HepG2 (cell line): ENCODE results near the gene PTPRCAP. TPM values are rescaled to one million over a fixed set of nuclear protein-coding genes. Genes with fewer than 3 reads are reported as not detected.
"Not testable (repeated sequence)": the region's sequence is repeated elsewhere in the genome, so short reads cannot be mapped to it uniquely, and the experiment has no call there.

Source experiments
- ATAC-seq: fragments of 200-7000 bp; cut with Tn5 transposase; 3 replicates; pipeline ENCODE4 v1.9.1; 2020; ENCODE audit warnings: mild to moderate bottlenecking, moderate library complexity
- BruUV-seq: library from RNA; stranded (reverse); fragments of 400-500 nt; replicated peaks from 2 replicates; lab custom pipeline; 2021; lab: Mats Ljungman, UMichigan
- CTCF ChIA-PET: fragments of 300-600 bp; formaldehyde crosslinking; extraction: SDS; loops from one replicate; lab custom pipeline; 2021; ENCODE audit warnings: low total read pairs, inconsistent platforms, low intra/inter-chr PET ratio; lab: Yijun Ruan, JAX
- POLR2A ChIA-PET: fragments of 350-600 bp; sonication (Branson Sonifier 250); formaldehyde crosslinking; loops from one replicate; lab custom pipeline; 2020; ENCODE audit warnings: antibody characterized with exemption, inconsistent platforms; lab: Yijun Ruan, JAX
- DNase-seq: peaks from one replicate; pipeline ENCODE4 v3.0.0-alpha.2; 2015; ENCODE audit warnings: low spot score
- FAIRE-seq: peaks from 3 replicates; lab custom pipeline; 2011; peaks lifted over from hg19 to GRCh38; lab: Jason Lieb, UNC
- H2AFZ ChIP-seq: one replicate; pipeline ENCODE4 v1.6.1; 2011; ENCODE audit warnings: low read length, inconsistent platforms
- H3K27ac ChIP-seq: fragments of 300-600 bp; 3 replicates; pipeline ENCODE4 v1.8.0; 2011; ENCODE audit warnings: mixed run types, mild to moderate bottlenecking, mixed read lengths, low read length, inconsistent platforms; ENCODE audit not compliant: insufficient read depth; ENCODE audit errors: extremely low read length
- H3K27me3 ChIP-seq, 2 experiments: fragments of 200-600 bp in 1 of 2; 2 replicates in 1 of 2; 3 replicates in 1 of 2; pipeline versions ENCODE4 v1.6.0 to v1.8.0; 2011; ENCODE audit warnings: low read length in 2 of 2, mild to moderate bottlenecking in 2 of 2, moderate library complexity in 2 of 2, inconsistent platforms in 1 of 2; ENCODE audit not compliant: insufficient read depth in 2 of 2, control insufficient read depth in 1 of 2
- H3K36me3 ChIP-seq, 2 experiments: fragments of 200-600 bp in 1 of 2; replicated peaks in 1 of 2; 2 replicates in 1 of 2; 3 replicates in 1 of 2; pipeline versions ENCODE4 v1.5.1 to v1.8.0; 2011; ENCODE audit warnings: low read length in 2 of 2, inconsistent platforms in 1 of 2; ENCODE audit not compliant: insufficient read depth in 2 of 2, control insufficient read depth in 1 of 2
- H3K4me1 ChIP-seq: 2 replicates; pipeline ENCODE4 v1.5.1; 2012; ENCODE audit warnings: low read length, inconsistent platforms; ENCODE audit not compliant: insufficient read depth
- H3K4me2 ChIP-seq: 2 replicates; pipeline ENCODE4 v1.6.0; 2011; ENCODE audit warnings: low read depth, low read length, inconsistent platforms
- H3K4me3 ChIP-seq, 3 experiments: fragments of 200-600 bp in 1 of 3; sonication (generic), shearing (Covaris generic) in 1 of 3; replicated peaks in 1 of 3; 2 replicates each; pipeline ENCODE4 v1.5.1; 2011 to 2016; ENCODE audit warnings: low read length in 3 of 3, inconsistent platforms in 2 of 3, low read depth in 2 of 3, mild to moderate bottlenecking in 2 of 3, control low read depth in 1 of 3, mixed read lengths in 1 of 3; ENCODE audit not compliant: insufficient read depth in 1 of 3
- H3K79me2 ChIP-seq: one replicate; pipeline ENCODE4 v1.6.1; 2011; ENCODE audit warnings: low read length, inconsistent platforms; ENCODE audit not compliant: insufficient read depth
- H3K9ac ChIP-seq: 2 replicates; pipeline ENCODE4 v1.6.0; 2011; ENCODE audit warnings: mild to moderate bottlenecking, low read depth, low read length, inconsistent platforms; ENCODE audit not compliant: insufficient read depth
- H3K9me3 ChIP-seq: 2 replicates; pipeline ENCODE4 v1.5.1; 2012; ENCODE audit warnings: mild to moderate bottlenecking, low read length
- H4K20me1 ChIP-seq: 2 replicates; pipeline ENCODE4 v1.6.0; 2011; ENCODE audit warnings: inconsistent platforms, mild to moderate bottlenecking, low read length, moderate library complexity; ENCODE audit not compliant: insufficient read depth
- FOXC1 ChIP-seq: sonication (generic); formaldehyde crosslinking; IDR thresholded peaks from 2 replicates; pipeline ENCODE4 v1.8.0; 2022; ENCODE audit warnings: mild to moderate bottlenecking, missing genetic modification reagents, borderline replicate concordance
- NR2F6 ChIP-seq, 2 experiments: IDR thresholded peaks; 2 replicates each; pipeline ENCODE4 v1.6.1; 2016; ENCODE audit warnings: antibody characterized with exemption in 1 of 2, mild to moderate bottlenecking in 1 of 2
- PITX1 ChIP-seq: sonication (generic); formaldehyde crosslinking; IDR thresholded peaks from 2 replicates; pipeline ENCODE4 v1.5.1; 2020; ENCODE audit warnings: mild to moderate bottlenecking, missing genetic modification reagents
- RARA ChIP-seq: IDR thresholded peaks from 2 replicates; pipeline ENCODE4 v1.6.1; 2016; ENCODE audit warnings: missing genetic modification reagents, missing compliant biosample characterization
- RXRA ChIP-seq: sonication (generic); formaldehyde crosslinking; IDR thresholded peaks from 2 replicates; pipeline ENCODE4 v1.5.1; 2020; ENCODE audit warnings: missing genetic modification reagents
- ZBTB33 ChIP-seq: sonication (generic); formaldehyde crosslinking; IDR thresholded peaks from 2 replicates; pipeline ENCODE4 v1.4.0; 2020; ENCODE audit warnings: missing genetic modification reagents
- ZNF770 ChIP-seq: sonication (generic); formaldehyde crosslinking; IDR thresholded peaks from 2 replicates; pipeline ENCODE4 v1.5.0; 2020; ENCODE audit warnings: mild to moderate bottlenecking, missing genetic modification reagents
- WGBS: methylation state at CpG from one replicate; pipeline ENCODE4 v1.1.6; 2017; ENCODE audit warnings: low lambda C conversion rate; 5-methylcytosine and 5-hydroxymethylcytosine counted together
- in situ Hi-C: cut with HindIII; loops from 2 replicates; pipeline ENCODE4 v1.10.0; 2017; ENCODE audit warnings: low pct_unique_long_range_greater_than_20kb; ENCODE audit not compliant: extremely low pct_ligation_motif_present
- intact Hi-C: fragments of 100-400 bp; cut with micrococcal nuclease; formaldehyde crosslinking; loops from one replicate; pipeline ENCODE4 v1.10.0; 2022; ENCODE audit not compliant: unreplicated experiment
- polyA plus RNA-seq, 8 experiments: library from polyadenylated mRNA; depleted of rRNA in 3 of 8; stranded (reverse) in 7 of 8; unstranded in 1 of 8; fragments of >200 nt; fragmentation: Illumina TruSeq in 4 of 8; extraction: Trizol in 4 of 8; gene quantifications; 2 replicates each; pipeline versions ENCODE4 v1.2.1 to v1.2.3, GENCODE V29; 2011 to 2016; ENCODE audit warnings: low read depth in 4 of 8, missing spikeins in 1 of 8, mixed read lengths in 1 of 8; ENCODE audit not compliant: insufficient read depth in 1 of 8
- total RNA-seq, 5 experiments: library from RNA; depleted of rRNA; stranded (reverse); fragments of >200 nt; fragmentation: Illumina TruSeq; extraction: Trizol; gene quantifications; 2 replicates each; pipeline ENCODE4 v1.2.3, GENCODE V29; 2016; ENCODE audit warnings: low read depth in 1 of 5
- TF ChIP-seq, protein P1 (sequence below): IDR thresholded peaks from 2 replicates; pipeline ENCODE4 v1.6.1; 2016; ENCODE audit warnings: low read depth, borderline replicate concordance

PTPRCAP gene
- total and polyA plus RNA-seq, 2 of the 13 experiments (the other 11 are each of a cell fraction or from before 2014, with no cell fraction given): 0.60 to 0.70 TPM

GRCh38 chr11:67403085-67403484 lies 34.4 kb downstream of the PTPRCAP start:
- ATAC-seq, BruUV-seq, DNase-seq, FAIRE-seq, H4K20me1 ChIP-seq, H3K27me3 ChIP-seq, intact Hi-C loops, CTCF ChIA-PET, H3K27ac ChIP-seq, H3K9me3 ChIP-seq, H3K9ac ChIP-seq, H2AFZ ChIP-seq: not testable (repeated sequence)
- in situ Hi-C loops: loop anchor here (5.0 kb wide), 2 partner anchors 64 to 104 kb away; partner anchors contain the start of genes CDK2AP2, PITPNM1 and TMEM134
- peak overlapping the region in 1 of 3 experiments; percentile 57; a peak in 2 of 6 replicates for H3K4me3 ChIP-seq
- 93% methylated on average over 5 of the region's 9 CpGs for WGBS
- H3K4me2 ChIP-seq: peak overlapping the region; percentile 69
- POLR2A ChIA-PET: interaction anchor here (1.1 to 6.2 kb wide), 6 partner anchors 11 to 80 kb away, joined by 4 to 81 read pairs (median 29); partner anchors contain the start of genes AIP, POLD4 and RAD9A
- peaks cover 7 to 12% of the 10 kb centered on the region in 2 experiments; a peak in 3 of 5 replicates for H3K36me3 ChIP-seq
- TF ChIP-seq ZNF770 (peak; percentile 73; the same call in 1 of the 2 replicates), FOXC1 (CRISPR knock-in tag) (peak; percentile 63; the same call in 1 of the 2 replicates)
- peaks cover 14% of the 10 kb centered on the region for H3K79me2 ChIP-seq
- H3K4me1 ChIP-seq: peaks cover 58% of the 10 kb centered on the region

DNA sequence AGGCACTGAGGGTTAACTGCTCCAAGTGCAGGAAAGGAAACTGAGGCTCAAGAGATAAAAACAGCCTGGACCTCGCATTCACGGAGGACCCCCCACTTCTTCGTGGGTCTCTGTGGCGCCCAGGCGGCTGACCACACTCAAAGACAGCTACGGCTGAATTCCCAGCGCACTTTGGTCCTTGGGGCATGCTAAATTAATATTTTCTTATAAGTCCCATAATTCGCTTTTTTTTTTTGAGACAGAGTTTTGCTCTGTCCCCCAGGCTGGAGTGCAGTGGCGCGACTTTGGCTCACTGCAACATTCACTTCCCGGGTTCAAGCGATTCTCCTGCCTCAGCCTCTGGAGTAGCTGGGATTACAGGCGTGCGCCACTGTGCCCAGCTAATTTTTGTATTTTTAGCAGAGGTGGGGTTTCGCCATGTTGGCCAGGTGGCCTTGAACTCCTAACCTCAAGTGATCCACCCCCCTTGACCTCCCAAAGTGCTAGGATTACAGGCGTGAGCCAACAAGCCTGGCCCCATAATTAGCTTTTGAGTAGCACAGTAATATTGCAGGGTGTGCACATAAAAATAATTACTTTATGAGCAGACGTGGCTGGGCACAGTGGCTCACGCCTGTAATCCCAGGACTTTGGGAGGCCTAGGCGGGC lies 35.2 kb downstream of the PTPRCAP start:
- Histone ChIP-seq H3K4me1 (peaks cover 58% of the 10 kb centered on the region), H3K9ac (peak overlapping the region; percentile 60; the same call in 1 of the 2 replicates), H3K4me2 (peak overlapping the region; percentile 71), H3K36me3 (peaks cover 13 to 19% of the 10 kb centered on the region in 2 experiments; a peak in 3 of 5 replicates), H3K79me2 (peaks cover 14% of the 10 kb centered on the region), H3K4me3 (peak overlapping the region; percentile 42 to 54 (median 51)), H3K27ac (peak overlapping the region; percentile 79)
- H2AFZ ChIP-seq, DNase-seq, H3K9me3 ChIP-seq, FAIRE-seq, intact Hi-C loops, H4K20me1 ChIP-seq, H3K27me3 ChIP-seq, ATAC-seq: not testable (repeated sequence)
- ChIA-PET CTCF (interaction anchor here (1.0 kb wide), 2 partner anchors 81 to 104 kb away, joined by 3 to 6 read pairs; partner anchors contain the start of genes AIP and PITPNM1), POLR2A (interaction anchor here (0.6 to 6.2 kb wide), 26 partner anchors 10 to 171 kb away, joined by 3 to 81 read pairs (median 6); partner anchors contain the start of genes AIP, ANKRD13D, CLCF1 and CORO1B)
- in situ Hi-C loops: loop anchor here (5.0 kb wide), 2 partner anchors 65 to 105 kb away; partner anchors contain the start of genes CDK2AP2, PITPNM1 and TMEM134
- TSS peak; percentile 89 for BruUV-seq
- WGBS: 67% methylated on average over 18 of the region's 19 CpGs
- TF ChIP-seq NR2F6 (IDR thresholded peaks at IDR 0.05) (peak; percentile 68; the same call in 1 of the 2 replicates), NR2F6 (CRISPR knock-in tag; IDR thresholded peaks at IDR 0.05) (peak; percentile 74), ZBTB33 (CRISPR knock-in tag) (peak; percentile 49; the same call in 1 of the 2 replicates), PITX1 (peak; percentile 52; the same call in 1 of the 2 replicates), RARA (CRISPR knock-in tag) (peak; percentile 72), RXRA (CRISPR knock-in tag) (0 out of 2 replicates have a peak, but pooled peaks have one; percentile 5)
- TF ChIP-seq, protein P1, sequence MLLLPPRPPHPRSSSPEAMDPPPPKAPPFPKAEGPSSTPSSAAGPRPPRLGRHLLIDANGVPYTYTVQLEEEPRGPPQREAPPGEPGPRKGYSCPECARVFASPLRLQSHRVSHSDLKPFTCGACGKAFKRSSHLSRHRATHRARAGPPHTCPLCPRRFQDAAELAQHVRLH (CRISPR knock-in tag): 0 out of 2 replicates have a peak, but pooled peaks have one; percentile 0
